Glutamatergic neuron (in vitro differentiated cells): Measurements from ENCODE around the gene ANGPTL7. TPM values are rescaled to one million over a fixed set of nuclear protein-coding genes. Genes with fewer than 3 reads are reported as not detected.

Source experiments
- DNase-seq: peaks from one replicate; pipeline ENCODE4 v3.0.0; 2022
- H3K27ac Mint-ChIP-seq: one replicate; pipeline ENCODE4 v1.8.0; 2020; ENCODE audit warnings: mild to moderate bottlenecking, mixed read lengths, inconsistent platforms; ENCODE audit not compliant: unreplicated experiment
- H3K27me3 Mint-ChIP-seq: one replicate; pipeline ENCODE4 v1.8.0; 2020; ENCODE audit warnings: mild to moderate bottlenecking, moderate library complexity, mixed read lengths, inconsistent platforms; ENCODE audit not compliant: unreplicated experiment
- H3K36me3 Mint-ChIP-seq: one replicate; pipeline ENCODE4 v1.8.0; 2020; ENCODE audit warnings: mild to moderate bottlenecking, mixed read lengths, inconsistent platforms; ENCODE audit not compliant: unreplicated experiment
- H3K4me1 Mint-ChIP-seq: one replicate; pipeline ENCODE4 v1.8.0; 2020; ENCODE audit warnings: mild to moderate bottlenecking, low read depth, mixed read lengths, inconsistent platforms; ENCODE audit not compliant: unreplicated experiment
- H3K4me3 Mint-ChIP-seq: one replicate; pipeline ENCODE4 v1.8.0; 2020; ENCODE audit warnings: mild to moderate bottlenecking, mixed read lengths, inconsistent platforms; ENCODE audit not compliant: unreplicated experiment
- H3K9me3 Mint-ChIP-seq: one replicate; pipeline ENCODE4 v1.8.0; 2020; ENCODE audit warnings: mild to moderate bottlenecking, moderate library complexity, mixed read lengths, inconsistent platforms; ENCODE audit not compliant: unreplicated experiment
- total RNA-seq: library from RNA; stranded (reverse); fragmentation: NEBNext Ultra II Directional; extraction: Animal tissue kit (Norgen Biotek cat#: 25700); gene quantifications from one replicate; pipeline ENCODE4 v1.2.1, GENCODE V29; 2021; ENCODE audit not compliant: unreplicated experiment
- TF ChIP-seq, protein P1 (sequence below): fragments of 200-600 bp; sonication (generic); IDR thresholded peaks from one replicate; pipeline ENCODE4 v1.5.0; 2021; ENCODE audit not compliant: partially characterized antibody, unreplicated experiment

The ANGPTL7 gene
- total RNA-seq, 1 donor from 2014 or later, result not detected

DNA sequence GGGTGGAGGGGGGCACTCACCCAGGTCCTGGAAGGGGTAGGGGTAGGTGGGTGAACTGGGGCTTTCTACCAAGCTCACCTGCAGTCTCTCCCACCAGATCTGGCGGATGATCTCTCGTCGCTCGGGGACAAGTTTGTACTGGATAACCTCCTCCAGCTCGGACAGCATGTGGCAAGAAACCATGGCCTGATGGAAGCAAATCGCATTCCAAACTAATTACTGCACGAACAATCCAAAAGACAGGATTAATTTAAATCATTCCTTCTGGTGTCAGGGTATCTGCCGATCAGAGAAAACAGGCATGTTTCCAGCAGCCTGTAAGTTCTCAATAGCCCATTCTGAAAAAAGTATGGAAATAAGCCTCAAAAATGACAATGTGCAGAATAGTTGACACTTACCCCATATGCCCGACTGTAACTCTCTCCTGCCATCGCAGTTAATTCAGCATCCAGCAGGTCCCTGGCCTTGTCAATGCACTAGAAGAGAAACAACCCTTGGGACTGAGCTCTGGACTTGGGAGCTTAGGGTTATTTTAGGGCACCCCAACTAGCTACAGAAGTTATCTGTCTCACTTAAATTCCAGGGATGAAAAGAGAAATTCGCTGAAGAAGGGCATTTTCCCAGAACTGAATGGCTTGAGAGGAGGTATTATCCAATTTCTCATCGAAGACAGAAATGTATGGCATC is 44.4 kb upstream of the ANGPTL7 start:
- TF ChIP-seq, protein P1, sequence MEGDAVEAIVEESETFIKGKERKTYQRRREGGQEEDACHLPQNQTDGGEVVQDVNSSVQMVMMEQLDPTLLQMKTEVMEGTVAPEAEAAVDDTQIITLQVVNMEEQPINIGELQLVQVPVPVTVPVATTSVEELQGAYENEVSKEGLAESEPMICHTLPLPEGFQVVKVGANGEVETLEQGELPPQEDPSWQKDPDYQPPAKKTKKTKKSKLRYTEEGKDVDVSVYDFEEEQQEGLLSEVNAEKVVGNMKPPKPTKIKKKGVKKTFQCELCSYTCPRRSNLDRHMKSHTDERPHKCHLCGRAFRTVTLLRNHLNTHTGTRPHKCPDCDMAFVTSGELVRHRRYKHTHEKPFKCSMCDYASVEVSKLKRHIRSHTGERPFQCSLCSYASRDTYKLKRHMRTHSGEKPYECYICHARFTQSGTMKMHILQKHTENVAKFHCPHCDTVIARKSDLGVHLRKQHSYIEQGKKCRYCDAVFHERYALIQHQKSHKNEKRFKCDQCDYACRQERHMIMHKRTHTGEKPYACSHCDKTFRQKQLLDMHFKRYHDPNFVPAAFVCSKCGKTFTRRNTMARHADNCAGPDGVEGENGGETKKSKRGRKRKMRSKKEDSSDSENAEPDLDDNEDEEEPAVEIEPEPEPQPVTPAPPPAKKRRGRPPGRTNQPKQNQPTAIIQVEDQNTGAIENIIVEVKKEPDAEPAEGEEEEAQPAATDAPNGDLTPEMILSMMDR, result no peak
- H3K4me3 Mint-ChIP-seq, result no peak overlapping the region
- no peak overlapping the region for H3K27ac Mint-ChIP-seq
- H3K27me3 Mint-ChIP-seq, result no peaks in the 10 kb centered on the region
- DNase-seq, result no peak
- H3K9me3 Mint-ChIP-seq, result no peaks in the 10 kb centered on the region
- H3K36me3 Mint-ChIP-seq, result no peaks in the 10 kb centered on the region
- no peaks in the 10 kb centered on the region for H3K4me1 Mint-ChIP-seq

GRCh38 chr1:11145741-11146140 is 43.4 kb upstream of the ANGPTL7 start:
- H3K9me3 Mint-ChIP-seq, result no peaks in the 10 kb centered on the region
- TF ChIP-seq, protein P1, result no peak
- DNase-seq, result no peak
- H3K4me1 Mint-ChIP-seq, result no peaks in the 10 kb centered on the region
- no peak overlapping the region for H3K4me3 Mint-ChIP-seq
- H3K27me3 Mint-ChIP-seq, result no peaks in the 10 kb centered on the region
- no peaks in the 10 kb centered on the region for H3K36me3 Mint-ChIP-seq
- no peak overlapping the region for H3K27ac Mint-ChIP-seq

GRCh38 chr1:11147197-11147770 is 41.9 kb upstream of the ANGPTL7 start:
- no peaks in the 10 kb centered on the region for H3K27me3 Mint-ChIP-seq
- H3K9me3 Mint-ChIP-seq, result no peaks in the 10 kb centered on the region
- H3K4me1 Mint-ChIP-seq, result no peaks in the 10 kb centered on the region
- H3K4me3 Mint-ChIP-seq, result no peak overlapping the region
- no peak for DNase-seq
- TF ChIP-seq, protein P1, result no peak
- no peak overlapping the region for H3K27ac Mint-ChIP-seq
- H3K36me3 Mint-ChIP-seq, result no peaks in the 10 kb centered on the region

DNA sequence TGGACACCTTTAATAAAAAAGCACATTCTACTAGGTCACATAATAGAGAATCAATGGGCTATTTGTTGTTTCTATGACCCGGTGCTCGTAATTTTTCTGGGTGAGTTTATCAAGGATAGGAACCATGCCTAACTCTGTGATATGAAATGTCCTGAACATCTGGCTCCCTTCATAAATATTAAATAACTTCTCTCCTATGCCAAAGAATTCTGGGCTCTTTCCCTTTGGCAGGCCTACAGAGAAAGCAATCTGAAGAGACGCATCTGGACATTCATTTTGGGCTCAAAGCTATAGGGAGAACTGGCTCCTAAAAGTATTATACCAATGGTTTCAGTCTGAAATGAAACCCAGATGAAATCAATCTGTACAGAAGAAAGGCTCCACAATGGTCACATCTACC is 38.8 kb upstream of the ANGPTL7 start:
- Mint-ChIP-seq H3K4me3 (no peak overlapping the region), H3K36me3 (no peaks in the 10 kb centered on the region), H3K9me3 (no peaks in the 10 kb centered on the region), H3K4me1 (no peaks in the 10 kb centered on the region), H3K27me3 (no peaks in the 10 kb centered on the region), H3K27ac (no peak overlapping the region)
- no peak for DNase-seq
- TF ChIP-seq, protein P1, result no peak

DNA sequence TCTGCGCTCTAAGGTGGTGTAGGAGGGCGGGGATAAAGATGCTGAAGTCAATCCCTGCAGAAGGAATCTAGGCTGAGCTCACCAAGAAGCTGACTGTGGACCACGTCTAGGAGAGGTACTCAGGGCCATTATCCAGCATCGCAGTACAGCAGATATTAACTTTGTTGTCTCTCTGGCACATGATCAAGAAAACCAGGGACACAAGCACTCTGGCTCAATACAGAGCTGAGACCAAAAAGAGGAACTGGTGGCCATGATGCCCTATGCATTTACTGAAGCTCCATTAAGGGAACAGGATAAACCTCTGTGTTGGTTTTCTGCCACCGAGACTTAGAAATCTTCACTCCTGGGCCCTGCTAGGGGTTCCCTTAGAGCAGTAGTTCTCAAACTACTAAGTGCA is 38.0 kb upstream of the ANGPTL7 start:
- H3K9me3 Mint-ChIP-seq, result no peaks in the 10 kb centered on the region
- DNase-seq, result no peak
- H3K4me3 Mint-ChIP-seq, result no peak overlapping the region
- no peaks in the 10 kb centered on the region for H3K27me3 Mint-ChIP-seq
- TF ChIP-seq, protein P1, result no peak
- H3K27ac Mint-ChIP-seq, result no peak overlapping the region
- H3K4me1 Mint-ChIP-seq, result no peaks in the 10 kb centered on the region
- H3K36me3 Mint-ChIP-seq, result no peaks in the 10 kb centered on the region
